Measurements from ENCODE around the gene ZNF827. TPM values are rescaled to one million over a fixed set of nuclear protein-coding genes. Genes with fewer than 3 reads are reported as not detected.

Gene ZNF827
- total RNA-seq, 1 experiment from 2014 or later, result 5.3 TPM

DNA sequence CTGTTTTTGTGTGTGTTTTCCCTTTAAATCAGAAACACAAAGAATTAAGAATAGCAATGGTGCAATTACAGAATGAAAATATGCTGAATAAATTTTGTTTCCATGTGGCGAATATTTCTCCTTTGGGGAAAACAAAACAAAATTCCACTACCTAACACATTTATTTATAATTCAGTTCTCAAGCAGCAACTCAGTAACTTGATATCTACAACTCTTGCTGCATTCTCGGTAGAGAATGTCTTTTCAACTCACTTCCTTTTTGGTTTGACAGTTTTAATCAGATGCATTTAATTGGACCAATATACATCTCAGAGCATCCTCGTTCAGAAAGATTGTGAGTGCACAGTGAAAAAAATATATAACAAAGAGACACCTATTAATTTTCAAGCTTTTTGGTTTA, 30.8 kb downstream of the ZNF827 start:
- H3K9me3 Mint-ChIP-seq (ENCODE audit: unreplicated experiment), result no peaks in the 10 kb centered on the region
- H3K27me3 Mint-ChIP-seq (ENCODE audit: insufficient read depth, unreplicated experiment), result no peaks in the 10 kb centered on the region
- ChIA-PET POLR2A (no interaction called here), CTCF (no interaction called here)
- no peak overlapping the region for H3K4me3 Mint-ChIP-seq (ENCODE audit: unreplicated experiment)
- H3K36me3 Mint-ChIP-seq (ENCODE audit: insufficient read depth, unreplicated experiment), result no peaks in the 10 kb centered on the region
- intact Hi-C loops (cut with micrococcal nuclease; ENCODE audit: unreplicated experiment), result no loop called here
- TF ChIP-seq, protein P1, sequence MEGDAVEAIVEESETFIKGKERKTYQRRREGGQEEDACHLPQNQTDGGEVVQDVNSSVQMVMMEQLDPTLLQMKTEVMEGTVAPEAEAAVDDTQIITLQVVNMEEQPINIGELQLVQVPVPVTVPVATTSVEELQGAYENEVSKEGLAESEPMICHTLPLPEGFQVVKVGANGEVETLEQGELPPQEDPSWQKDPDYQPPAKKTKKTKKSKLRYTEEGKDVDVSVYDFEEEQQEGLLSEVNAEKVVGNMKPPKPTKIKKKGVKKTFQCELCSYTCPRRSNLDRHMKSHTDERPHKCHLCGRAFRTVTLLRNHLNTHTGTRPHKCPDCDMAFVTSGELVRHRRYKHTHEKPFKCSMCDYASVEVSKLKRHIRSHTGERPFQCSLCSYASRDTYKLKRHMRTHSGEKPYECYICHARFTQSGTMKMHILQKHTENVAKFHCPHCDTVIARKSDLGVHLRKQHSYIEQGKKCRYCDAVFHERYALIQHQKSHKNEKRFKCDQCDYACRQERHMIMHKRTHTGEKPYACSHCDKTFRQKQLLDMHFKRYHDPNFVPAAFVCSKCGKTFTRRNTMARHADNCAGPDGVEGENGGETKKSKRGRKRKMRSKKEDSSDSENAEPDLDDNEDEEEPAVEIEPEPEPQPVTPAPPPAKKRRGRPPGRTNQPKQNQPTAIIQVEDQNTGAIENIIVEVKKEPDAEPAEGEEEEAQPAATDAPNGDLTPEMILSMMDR (IDR thresholded peaks at IDR 0.05; ENCODE audit: insufficient read depth in 1 of 2, low read depth in 1 of 2, low read length in 1 of 2, severe bottlenecking in 1 of 2, unreplicated experiment in 1 of 2), result no peak
- no peaks in the 10 kb centered on the region for H3K9me3 ChIP-seq
- H3K4me1 Mint-ChIP-seq (ENCODE audit: low read depth, unreplicated experiment), result no peaks in the 10 kb centered on the region
- no peaks in the 10 kb centered on the region for H3K4me1 ChIP-seq
- no peak overlapping the region for H3K4me3 ChIP-seq (ENCODE audit: low read depth, low read length)
- no peaks in the 10 kb centered on the region for H3K36me3 ChIP-seq (ENCODE audit: control insufficient read depth, insufficient read depth, low read length)
- H3K27me3 ChIP-seq (replicated peaks; ENCODE audit: control insufficient read depth, insufficient read depth, low read length), result no peaks in the 10 kb centered on the region
- no peak overlapping the region for H3K27ac Mint-ChIP-seq (ENCODE audit: unreplicated experiment)
- no TSS peak for BruUV-seq (replicated peaks)
- no peak for DNase-seq

DNA sequence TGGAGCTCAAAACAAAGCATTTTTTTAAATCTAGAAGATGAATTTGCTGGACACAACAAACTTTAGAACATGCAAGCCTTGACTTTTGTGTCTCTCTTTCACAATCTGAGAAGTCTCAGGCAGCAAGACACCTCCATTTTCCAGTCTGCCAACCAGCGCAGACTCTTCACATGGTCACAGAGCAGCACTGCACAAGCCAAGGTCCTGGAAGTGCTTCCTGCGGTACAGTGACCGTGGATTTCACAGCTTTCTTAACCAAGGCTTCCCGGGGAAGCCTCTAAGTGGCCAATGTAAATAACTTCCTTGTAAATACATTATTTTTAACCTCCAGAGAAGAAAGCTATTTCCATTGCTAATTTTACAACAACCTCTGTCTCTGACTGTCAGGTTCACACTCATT, 31.2 kb downstream of the ZNF827 start:
- no peak overlapping the region for H3K4me3 ChIP-seq (ENCODE audit: low read depth, low read length)
- no peak for DNase-seq
- no peaks in the 10 kb centered on the region for H3K9me3 Mint-ChIP-seq (ENCODE audit: unreplicated experiment)
- H3K36me3 Mint-ChIP-seq (ENCODE audit: insufficient read depth, unreplicated experiment), result no peaks in the 10 kb centered on the region
- no peaks in the 10 kb centered on the region for H3K36me3 ChIP-seq (ENCODE audit: control insufficient read depth, insufficient read depth, low read length)
- intact Hi-C loops (cut with micrococcal nuclease; ENCODE audit: unreplicated experiment), result no loop called here
- BruUV-seq (replicated peaks), result no TSS peak
- H3K4me1 ChIP-seq, result no peaks in the 10 kb centered on the region
- no peaks in the 10 kb centered on the region for H3K27me3 Mint-ChIP-seq (ENCODE audit: insufficient read depth, unreplicated experiment)
- no peaks in the 10 kb centered on the region for H3K27me3 ChIP-seq (replicated peaks; ENCODE audit: control insufficient read depth, insufficient read depth, low read length)
- no peaks in the 10 kb centered on the region for H3K9me3 ChIP-seq
- ChIA-PET CTCF (no interaction called here), POLR2A (no interaction called here)
- no peak overlapping the region for H3K4me3 Mint-ChIP-seq (ENCODE audit: unreplicated experiment)
- no peaks in the 10 kb centered on the region for H3K4me1 Mint-ChIP-seq (ENCODE audit: low read depth, unreplicated experiment)
- TF ChIP-seq, protein P1 (IDR thresholded peaks at IDR 0.05; ENCODE audit: insufficient read depth in 1 of 2, low read depth in 1 of 2, low read length in 1 of 2, severe bottlenecking in 1 of 2, unreplicated experiment in 1 of 2), result no peak
- H3K27ac Mint-ChIP-seq (ENCODE audit: unreplicated experiment), result no peak overlapping the region

DNA sequence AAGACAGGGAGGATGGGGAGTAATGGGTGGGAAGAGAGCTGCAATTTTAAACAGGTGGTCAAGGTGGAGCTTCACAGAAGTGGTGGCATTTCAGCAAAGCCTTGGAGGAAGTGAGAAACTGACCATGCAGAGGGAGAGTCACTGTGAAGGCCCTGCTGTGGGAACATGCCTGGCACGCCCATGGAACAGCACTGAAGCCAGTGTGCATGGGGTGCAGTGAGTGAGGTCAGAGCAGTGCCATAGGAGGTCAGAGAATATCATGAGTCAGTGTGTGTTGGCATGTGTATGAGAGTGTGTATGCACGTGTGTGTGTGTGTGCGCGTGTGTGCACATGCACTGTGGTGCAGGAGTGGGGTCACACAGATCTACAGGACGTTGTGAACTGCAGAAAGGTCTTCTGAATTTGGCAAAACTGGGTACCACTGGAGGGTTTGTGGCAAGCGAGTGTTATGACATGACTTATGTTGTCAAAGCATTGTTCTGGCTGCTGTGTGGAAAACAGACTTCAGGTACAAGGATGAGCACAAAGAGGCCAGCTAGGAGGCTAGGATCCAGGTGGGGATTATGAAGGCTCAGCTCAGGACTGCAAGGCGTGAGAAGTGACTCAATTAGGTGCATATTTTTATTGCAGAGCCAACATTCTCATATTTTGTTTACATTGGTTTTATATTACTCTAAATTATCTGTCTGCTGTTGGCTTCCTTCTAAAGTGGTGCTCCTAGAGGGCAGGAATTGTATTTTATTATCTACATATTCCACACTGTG, 34.0 kb downstream of the ZNF827 start:
- no peak overlapping the region for H3K27ac Mint-ChIP-seq (ENCODE audit: unreplicated experiment)
- H3K4me3 Mint-ChIP-seq (ENCODE audit: unreplicated experiment), result no peak overlapping the region
- H3K4me1 Mint-ChIP-seq (ENCODE audit: low read depth, unreplicated experiment), result no peaks in the 10 kb centered on the region
- H3K9me3 ChIP-seq, result no peaks in the 10 kb centered on the region
- BruUV-seq (replicated peaks), result no TSS peak
- no peaks in the 10 kb centered on the region for H3K4me1 ChIP-seq
- H3K9me3 Mint-ChIP-seq (ENCODE audit: unreplicated experiment), result no peaks in the 10 kb centered on the region
- H3K4me3 ChIP-seq (ENCODE audit: low read depth, low read length), result no peak overlapping the region
- intact Hi-C loops (cut with micrococcal nuclease; ENCODE audit: unreplicated experiment), result no loop called here
- ChIA-PET POLR2A (no interaction called here), CTCF (no interaction called here)
- no peaks in the 10 kb centered on the region for H3K27me3 ChIP-seq (replicated peaks; ENCODE audit: control insufficient read depth, insufficient read depth, low read length)
- H3K27me3 Mint-ChIP-seq (ENCODE audit: insufficient read depth, unreplicated experiment), result no peaks in the 10 kb centered on the region
- DNase-seq, result no peak
- no peaks in the 10 kb centered on the region for H3K36me3 Mint-ChIP-seq (ENCODE audit: insufficient read depth, unreplicated experiment)
- H3K36me3 ChIP-seq (ENCODE audit: control insufficient read depth, insufficient read depth, low read length), result no peaks in the 10 kb centered on the region
- TF ChIP-seq, protein P1 (IDR thresholded peaks at IDR 0.05; ENCODE audit: insufficient read depth in 1 of 2, low read depth in 1 of 2, low read length in 1 of 2, severe bottlenecking in 1 of 2, unreplicated experiment in 1 of 2), result no peak
